ENCODE data around the gene SLC27A4. TPM values are rescaled to one million over a fixed set of nuclear protein-coding genes. Genes with fewer than 3 reads are reported as not detected.

The SLC27A4 gene
- total RNA-seq (2013; cell fraction: nucleolus; rRNA removed), result 8.9 and 9.4 TPM in 2 replicates
- total RNA-seq (2014; rRNA removed) (9.8 and 14.0 TPM in 2 replicates), total RNA-seq (2014; rRNA removed; fragmentation: Illumina TruSeq; extraction: Trizol) (4.2 and 5.8 TPM in 2 replicates), total RNA-seq (2021) (13.5 and 13.9 TPM in 2 replicates), polyA plus RNA-seq (2011; rRNA removed) (1.5 and 4.4 TPM in 2 replicates), polyA plus RNA-seq (2014; fragmentation: Illumina TruSeq; extraction: Trizol) (2.0 and 5.5 TPM in 2 replicates), polyA plus RNA-seq (2014; fragmentation: Nextera tagmentation; extraction: Ambion mirVana) (1 to 10 TPM in 1 of 2 experiments, under 1 TPM in 1; 0.13 to 1.1 TPM), polyA plus RNA-seq (2014; rRNA removed) (9.4 and 12.9 TPM in 2 replicates), polyA plus RNA-seq (2016; fragmentation: Nextera tagmentation; extraction: Ambion mirVana) (10 to 100 TPM in 1 of 2 experiments, 1 to 10 TPM in 1; 9.4 to 12.1 TPM), polyA minus RNA-seq (2011; rRNA and poly(A)+ RNA removed) (7.6 and 11.6 TPM in 2 replicates), Bru-seq, nascent RNA (percentile 45 among the genes with signal in this experiment), BruChase-seq, experiment 1, labeled RNA remaining after a 6-hour chase (percentile 55 among the genes with signal in this experiment), BruChase-seq, experiment 2, labeled RNA remaining after a 2-hour chase (percentile 55 among the genes with signal in this experiment)
- polyA plus RNA-seq (2011; ENCODE audit: low read depth), result 0.98 TPM
- polyA plus RNA-seq (2011; cell fraction: cytosol; rRNA removed), result 6.8 and 8.9 TPM in 2 replicates
- 9.4 and 15.5 TPM in 2 replicates for polyA plus RNA-seq (2011; cell fraction: nucleus; rRNA removed)
- polyA plus RNA-seq (2012), result 3.2 and 4.0 TPM in 2 replicates
- 5.6 and 6.8 TPM in 2 replicates for polyA minus RNA-seq (2011; cell fraction: cytosol; rRNA and poly(A)+ RNA removed)
- 3.0 and 7.6 TPM in 2 replicates for polyA minus RNA-seq (2011; cell fraction: nucleus; rRNA and poly(A)+ RNA removed)
- long read RNA-seq, experiment 1, partial matches to known transcripts, result 2 of 7 reads
- long read RNA-seq, experiment 1, other reads (novel, unspliced or antisense), result 2 of 7 reads
- long read RNA-seq, experiment 2, result 0 reads

DNA sequence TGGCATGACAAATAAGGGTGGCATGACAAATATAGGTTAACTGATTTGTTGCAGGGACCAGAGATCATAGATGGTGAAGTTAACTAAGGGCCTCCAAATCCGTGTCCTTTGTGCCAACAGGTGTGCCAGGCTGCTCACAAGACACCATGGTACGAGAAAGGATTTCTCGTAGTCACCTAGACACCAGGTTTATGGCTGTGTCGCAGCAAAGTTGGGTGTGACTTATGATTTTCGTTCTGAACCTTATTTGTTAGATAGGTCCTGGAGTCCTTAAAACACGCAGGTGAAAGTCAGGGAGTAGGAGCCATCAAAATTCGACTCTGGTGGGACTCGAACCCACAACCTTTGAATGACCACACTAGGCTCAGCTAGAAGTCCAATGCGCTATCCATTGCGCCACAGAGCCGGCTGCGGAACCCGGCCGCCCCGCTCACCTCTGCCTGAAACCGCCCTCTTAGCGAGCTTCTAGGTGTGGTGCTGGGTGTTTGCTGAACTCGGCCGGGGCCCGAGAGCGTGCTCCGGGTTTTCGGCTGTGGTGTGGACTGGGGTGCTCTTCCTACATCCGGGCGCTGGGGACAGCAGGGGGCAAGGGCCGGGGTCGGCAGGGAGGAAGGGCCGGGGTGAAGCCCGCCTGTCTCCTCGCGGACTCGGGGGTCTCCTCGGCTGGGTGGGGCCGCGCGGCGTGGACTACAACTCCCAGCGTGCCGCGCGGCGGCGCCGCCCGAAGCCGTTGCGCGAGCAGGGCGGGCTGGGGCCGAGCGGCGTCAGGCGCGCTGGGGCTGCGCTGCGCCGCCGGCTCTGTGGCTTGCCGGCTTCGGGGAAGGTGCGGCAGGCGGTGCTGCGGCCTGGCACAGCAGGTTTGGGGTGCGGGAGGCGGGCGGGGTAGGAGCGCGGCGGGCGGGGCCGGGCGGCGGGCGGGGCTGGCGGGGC lies at the start of gene SLC27A4:
Gene SLC27A4 (plus strand): TSS at position 767 of the 930 bp plus-strand sequence. CDS start 2,606 bp downstream, outside the sequence.
- WGBS (ENCODE audit: insufficient coverage, insufficient replicate concordance, low lambda C conversion rate, missing lambda C conversion rate), result 3% methylated on average over 54 of the region's 75 CpGs
- peak; percentile 79 for FAIRE-seq
- intact Hi-C loops (cut with micrococcal nuclease; ENCODE audit: unreplicated experiment), result loop anchor here (1.0 to 5.0 kb wide), 2 partner anchors 18 to 213 kb away; partner anchors contain the start of genes COQ4, PTGES2 and TRUB2
- Histone ChIP-seq H2AFZ (ENCODE audit: control insufficient read depth, low read depth, low read length) (peak within 1 kb of the TSS; percentile 87), H3K36me3 (ENCODE audit: control insufficient read depth in 2 of 2, insufficient read depth in 2 of 2, low read length in 1 of 2) (peaks cover 0 to under 1% of the 10 kb centered on the region in 2 experiments; a peak in 2 of 4 replicates), H3K9ac (ENCODE audit: control insufficient read depth, insufficient read depth, low read length) (peak within 1 kb of the TSS; percentile 55), H3K4me2 (ENCODE audit: control insufficient read depth, insufficient read depth) (peak within 1 kb of the TSS; percentile 74), H3K4me1 (ENCODE audit: control insufficient read depth, insufficient read depth, low read length) (no peaks in the 10 kb centered on the region), H4K20me1 (ENCODE audit: control insufficient read depth, insufficient read depth) (no peaks in the 10 kb centered on the region), H3K27me3 (replicated peaks in 1 of 2; ENCODE audit: control insufficient read depth in 2 of 2, insufficient read depth in 2 of 2, low read length in 1 of 2) (no peaks in the 10 kb centered on the region), H3K27ac (ENCODE audit: control insufficient read depth, insufficient read depth) (peak within 1 kb of the TSS; percentile 24; the same call in 1 of the 2 replicates), H3K4me3 (peak within 1 kb of the TSS; percentile 87), H3K9me3 (replicated peaks; ENCODE audit: control insufficient read depth, insufficient read depth, low read length) (no peaks in the 10 kb centered on the region), H3K79me2 (ENCODE audit: control insufficient read depth, insufficient read depth, low read length) (no peaks in the 10 kb centered on the region)
- ChIA-PET RAD21 (ENCODE audit: unreplicated experiment) (no interaction called here), POLR2A (interaction anchor here (1.4 kb wide), 1 partner anchor 19 kb away, joined by 3 read pairs; no protein-coding TSS in a partner anchor), CTCF (interaction anchor here (0.6 to 2.1 kb wide), 5 partner anchors 16 to 45 kb away, joined by 3 to 8 read pairs (median 3); no protein-coding TSS in a partner anchor), SMC1A (ENCODE audit: uncharacterized antibody, unreplicated experiment) (interaction anchor here (1.6 kb wide), 1 partner anchor 45 kb away, joined by 3 read pairs; no protein-coding TSS in a partner anchor)
- no TSS peak for BruUV-seq (replicated peaks)
- peak; percentile 61 for DNase-seq (ENCODE audit: low read depth, low spot score)
- ATAC-seq, result peak; percentile 91
- in situ Hi-C loops (cut with MboI), result no loop called here
- TF ChIP-seq IKZF1 (conservative IDR thresholded peaks at IDR 0.05), result peak; percentile 90
- TF ChIP-seq SREBF2 (IDR thresholded peaks at IDR 0.05; ENCODE audit: low read length), result peak; percentile 71; the same call in 1 of the 2 replicates
- no peak for TF ChIP-seq MTA2 (IDR thresholded peaks at IDR 0.05; ENCODE audit: low read depth)
- no peak for TF ChIP-seq SUZ12 (IDR thresholded peaks at IDR 0.05; ENCODE audit: unreplicated experiment)
- TF ChIP-seq ZNF274 (IDR thresholded peaks at IDR 0.05; ENCODE audit: insufficient read depth, insufficient read length), result no peak
- TF ChIP-seq ZNF217 (IDR thresholded peaks at IDR 0.05), result peak; percentile 69; the same call in 1 of the 2 replicates
- TF ChIP-seq YBX1 (IDR thresholded peaks at IDR 0.05), result no peak
- TF ChIP-seq RUNX3 (IDR thresholded peaks at IDR 0.05; ENCODE audit: low read length), result peak; percentile 69
- TF ChIP-seq, protein P1, sequence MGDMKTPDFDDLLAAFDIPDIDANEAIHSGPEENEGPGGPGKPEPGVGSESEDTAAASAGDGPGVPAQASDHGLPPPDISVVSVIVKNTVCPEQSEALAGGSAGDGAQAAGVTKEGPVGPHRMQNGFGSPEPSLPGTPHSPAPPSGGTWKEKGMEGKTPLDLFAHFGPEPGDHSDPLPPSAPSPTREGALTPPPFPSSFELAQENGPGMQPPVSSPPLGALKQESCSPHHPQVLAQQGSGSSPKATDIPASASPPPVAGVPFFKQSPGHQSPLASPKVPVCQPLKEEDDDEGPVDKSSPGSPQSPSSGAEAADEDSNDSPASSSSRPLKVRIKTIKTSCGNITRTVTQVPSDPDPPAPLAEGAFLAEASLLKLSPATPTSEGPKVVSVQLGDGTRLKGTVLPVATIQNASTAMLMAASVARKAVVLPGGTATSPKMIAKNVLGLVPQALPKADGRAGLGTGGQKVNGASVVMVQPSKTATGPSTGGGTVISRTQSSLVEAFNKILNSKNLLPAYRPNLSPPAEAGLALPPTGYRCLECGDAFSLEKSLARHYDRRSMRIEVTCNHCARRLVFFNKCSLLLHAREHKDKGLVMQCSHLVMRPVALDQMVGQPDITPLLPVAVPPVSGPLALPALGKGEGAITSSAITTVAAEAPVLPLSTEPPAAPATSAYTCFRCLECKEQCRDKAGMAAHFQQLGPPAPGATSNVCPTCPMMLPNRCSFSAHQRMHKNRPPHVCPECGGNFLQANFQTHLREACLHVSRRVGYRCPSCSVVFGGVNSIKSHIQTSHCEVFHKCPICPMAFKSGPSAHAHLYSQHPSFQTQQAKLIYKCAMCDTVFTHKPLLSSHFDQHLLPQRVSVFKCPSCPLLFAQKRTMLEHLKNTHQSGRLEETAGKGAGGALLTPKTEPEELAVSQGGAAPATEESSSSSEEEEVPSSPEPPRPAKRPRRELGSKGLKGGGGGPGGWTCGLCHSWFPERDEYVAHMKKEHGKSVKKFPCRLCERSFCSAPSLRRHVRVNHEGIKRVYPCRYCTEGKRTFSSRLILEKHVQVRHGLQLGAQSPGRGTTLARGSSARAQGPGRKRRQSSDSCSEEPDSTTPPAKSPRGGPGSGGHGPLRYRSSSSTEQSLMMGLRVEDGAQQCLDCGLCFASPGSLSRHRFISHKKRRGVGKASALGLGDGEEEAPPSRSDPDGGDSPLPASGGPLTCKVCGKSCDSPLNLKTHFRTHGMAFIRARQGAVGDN (IDR thresholded peaks at IDR 0.05), result no peak
- peak; percentile 62; the same call in 1 of the 2 replicates for TF ChIP-seq TARDBP (IDR thresholded peaks at IDR 0.05; ENCODE audit: borderline replicate concordance)
- peak; percentile 72 for TF ChIP-seq YY1 (IDR thresholded peaks at IDR 0.05; ENCODE audit: low read depth, low read length)
- peak; percentile 63; the same call in 1 of the 2 replicates for TF ChIP-seq ZNF24 (IDR thresholded peaks at IDR 0.05)
- no peak for TF ChIP-seq PAX8 (IDR thresholded peaks at IDR 0.05)
- peak; percentile 65 for TF ChIP-seq MXI1 (IDR thresholded peaks at IDR 0.05; ENCODE audit: low read depth, low read length)
- 0 out of 2 replicates have a peak, but pooled peaks have one; percentile 11 for TF ChIP-seq DPF2 (IDR thresholded peaks at IDR 0.05)
- TF ChIP-seq CREB1 (IDR thresholded peaks at IDR 0.05; ENCODE audit: low read depth), result peak; percentile 82
- TF ChIP-seq TCF3 (IDR thresholded peaks at IDR 0.05; ENCODE audit: borderline replicate concordance, insufficient read depth, low read depth, low read length), result no peak

Data from GM12878 (cell line).